Keratinocyte (primary cell): ENCODE results near the gene LRRC2.

ENCODE experiments used
- EZH2 ChIP-seq: IDR thresholded peaks from one replicate; pipeline ENCODE4 v1.6.1; 2012; ENCODE audit warnings: inconsistent platforms, mild to moderate bottlenecking, low read length, moderate library complexity
- TF ChIP-seq, protein P1 (sequence below), 3 experiments: IDR thresholded peaks in 1 of 3; conservative IDR thresholded peaks in 1 of 3; optimal IDR thresholded peaks in 1 of 3; 2 replicates in 2 of 3; 3 replicates in 1 of 3; pipeline versions ENCODE3 to v1.5.1; 2011; ENCODE audit warnings: low read length in 3 of 3, mild to moderate bottlenecking in 3 of 3, moderate library complexity in 2 of 3, control low read depth in 1 of 3, inconsistent platforms in 1 of 3; ENCODE audit not compliant: insufficient read depth in 2 of 3; ENCODE audit errors: extremely low read depth in 1 of 3

DNA sequence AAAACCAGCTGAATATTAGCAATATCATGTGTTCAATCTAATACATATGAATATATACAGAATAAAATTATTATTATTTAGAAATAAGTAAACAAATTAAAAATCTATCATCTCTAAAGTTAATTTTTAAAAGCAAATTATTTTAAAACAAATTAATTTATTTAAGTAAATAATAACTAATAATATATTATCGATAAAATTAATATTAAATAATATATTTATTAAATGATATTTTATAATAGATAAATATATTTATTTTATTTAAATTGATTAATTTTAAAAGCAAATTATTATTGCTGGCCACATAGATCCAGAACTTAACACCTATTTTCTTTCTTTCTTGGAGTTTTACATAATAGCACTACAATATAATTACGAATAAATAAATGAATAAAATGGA lies 46.1 kb downstream of the LRRC2 start:
- TF ChIP-seq, protein P1, sequence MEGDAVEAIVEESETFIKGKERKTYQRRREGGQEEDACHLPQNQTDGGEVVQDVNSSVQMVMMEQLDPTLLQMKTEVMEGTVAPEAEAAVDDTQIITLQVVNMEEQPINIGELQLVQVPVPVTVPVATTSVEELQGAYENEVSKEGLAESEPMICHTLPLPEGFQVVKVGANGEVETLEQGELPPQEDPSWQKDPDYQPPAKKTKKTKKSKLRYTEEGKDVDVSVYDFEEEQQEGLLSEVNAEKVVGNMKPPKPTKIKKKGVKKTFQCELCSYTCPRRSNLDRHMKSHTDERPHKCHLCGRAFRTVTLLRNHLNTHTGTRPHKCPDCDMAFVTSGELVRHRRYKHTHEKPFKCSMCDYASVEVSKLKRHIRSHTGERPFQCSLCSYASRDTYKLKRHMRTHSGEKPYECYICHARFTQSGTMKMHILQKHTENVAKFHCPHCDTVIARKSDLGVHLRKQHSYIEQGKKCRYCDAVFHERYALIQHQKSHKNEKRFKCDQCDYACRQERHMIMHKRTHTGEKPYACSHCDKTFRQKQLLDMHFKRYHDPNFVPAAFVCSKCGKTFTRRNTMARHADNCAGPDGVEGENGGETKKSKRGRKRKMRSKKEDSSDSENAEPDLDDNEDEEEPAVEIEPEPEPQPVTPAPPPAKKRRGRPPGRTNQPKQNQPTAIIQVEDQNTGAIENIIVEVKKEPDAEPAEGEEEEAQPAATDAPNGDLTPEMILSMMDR (optimal IDR thresholded peaks at IDR 0.05 in 1 of 3, IDR thresholded peaks at IDR 0.05 in 1 of 3, conservative IDR thresholded peaks at IDR 0.05 in 1 of 3; ENCODE audit: extremely low read depth in 1 of 3, insufficient read depth in 2 of 3, low read length in 3 of 3) = no peak
- no peak for TF ChIP-seq EZH2
